Retinal pigment epithelial cell (primary cell): ENCODE measurements around the gene PAN3.

Source experiments
- DNase-seq: peaks from one replicate; pipeline ENCODE4 v3.0.0-alpha.2; 2010; ENCODE audit warnings: low read depth
- H3K4me3 ChIP-seq: 2 replicates; pipeline ENCODE4 v1.5.1; 2011; ENCODE audit warnings: mild to moderate bottlenecking, low read length, control low read depth, moderate library complexity
- TF ChIP-seq, protein P1 (sequence below): conservative IDR thresholded peaks from 2 replicates; pipeline ENCODE4 v1.5.1; 2011; ENCODE audit warnings: low read depth, low read length, control low read depth, inconsistent platforms

The PAN3 gene

DNA sequence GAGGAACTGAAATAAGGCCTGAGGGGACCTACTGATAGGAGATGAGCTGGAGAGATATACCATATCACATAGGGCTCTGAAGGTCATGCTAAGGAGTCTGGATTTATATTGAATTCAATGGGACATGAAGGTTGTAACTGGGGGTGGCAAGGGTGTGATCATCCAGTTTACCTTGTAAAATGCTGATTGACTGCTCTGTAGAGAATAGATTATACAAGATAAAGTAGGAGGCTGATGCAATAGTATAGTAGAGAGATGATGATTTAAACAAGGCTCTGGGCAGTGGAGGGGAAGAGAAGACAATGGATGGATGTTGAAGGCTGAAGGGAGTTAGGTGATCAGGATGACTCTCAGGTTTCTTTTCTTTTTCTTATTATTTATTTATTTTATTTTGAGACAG, 18.0 kb upstream of the PAN3 start:
- TF ChIP-seq, protein P1, sequence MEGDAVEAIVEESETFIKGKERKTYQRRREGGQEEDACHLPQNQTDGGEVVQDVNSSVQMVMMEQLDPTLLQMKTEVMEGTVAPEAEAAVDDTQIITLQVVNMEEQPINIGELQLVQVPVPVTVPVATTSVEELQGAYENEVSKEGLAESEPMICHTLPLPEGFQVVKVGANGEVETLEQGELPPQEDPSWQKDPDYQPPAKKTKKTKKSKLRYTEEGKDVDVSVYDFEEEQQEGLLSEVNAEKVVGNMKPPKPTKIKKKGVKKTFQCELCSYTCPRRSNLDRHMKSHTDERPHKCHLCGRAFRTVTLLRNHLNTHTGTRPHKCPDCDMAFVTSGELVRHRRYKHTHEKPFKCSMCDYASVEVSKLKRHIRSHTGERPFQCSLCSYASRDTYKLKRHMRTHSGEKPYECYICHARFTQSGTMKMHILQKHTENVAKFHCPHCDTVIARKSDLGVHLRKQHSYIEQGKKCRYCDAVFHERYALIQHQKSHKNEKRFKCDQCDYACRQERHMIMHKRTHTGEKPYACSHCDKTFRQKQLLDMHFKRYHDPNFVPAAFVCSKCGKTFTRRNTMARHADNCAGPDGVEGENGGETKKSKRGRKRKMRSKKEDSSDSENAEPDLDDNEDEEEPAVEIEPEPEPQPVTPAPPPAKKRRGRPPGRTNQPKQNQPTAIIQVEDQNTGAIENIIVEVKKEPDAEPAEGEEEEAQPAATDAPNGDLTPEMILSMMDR: no peak
- no peak overlapping the region for H3K4me3 ChIP-seq
- DNase-seq: no peak

DNA sequence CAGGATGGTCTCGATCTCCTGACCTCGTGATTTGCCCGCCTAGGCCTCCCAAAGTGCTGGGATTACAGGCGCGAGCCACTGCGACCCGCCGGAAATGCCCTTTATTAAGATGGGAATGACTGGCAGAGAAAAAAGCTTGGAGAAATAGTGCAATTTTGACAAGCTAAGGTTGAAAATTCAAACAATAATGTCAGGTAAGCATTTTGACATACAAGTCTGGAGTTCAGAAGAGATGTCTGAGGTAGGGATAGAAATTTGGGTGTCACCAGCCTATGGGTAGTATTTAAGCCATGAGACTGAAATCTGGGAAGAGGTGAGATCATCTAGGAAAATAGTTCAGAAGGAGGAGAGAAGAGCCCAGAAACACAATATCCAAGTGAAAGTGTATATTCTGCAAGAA, 17.1 kb upstream of the PAN3 start:
- DNase-seq: no peak
- TF ChIP-seq, protein P1: no peak
- no peak overlapping the region for H3K4me3 ChIP-seq

DNA sequence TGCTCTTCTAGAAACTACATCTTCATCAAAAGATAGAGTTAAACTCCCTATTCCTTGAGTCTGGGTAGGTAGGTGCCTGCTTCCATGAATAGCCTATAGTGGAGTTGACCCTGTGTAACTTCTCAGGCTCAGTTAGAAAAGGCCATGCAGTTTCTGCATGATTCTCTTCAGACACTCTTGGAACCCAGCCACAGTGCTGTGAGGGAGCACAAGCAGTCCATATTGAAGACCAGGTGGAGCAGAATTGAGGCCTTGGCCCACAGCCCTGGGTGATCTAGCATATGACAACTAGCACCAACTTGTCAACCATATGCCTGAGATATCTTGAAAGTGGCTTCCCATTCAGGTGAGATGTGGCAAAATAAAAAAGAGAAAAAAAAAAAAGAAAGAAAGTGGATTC, 10.3 kb upstream of the PAN3 start:
- TF ChIP-seq, protein P1: no peak
- DNase-seq: no peak
- no peak overlapping the region for H3K4me3 ChIP-seq

DNA sequence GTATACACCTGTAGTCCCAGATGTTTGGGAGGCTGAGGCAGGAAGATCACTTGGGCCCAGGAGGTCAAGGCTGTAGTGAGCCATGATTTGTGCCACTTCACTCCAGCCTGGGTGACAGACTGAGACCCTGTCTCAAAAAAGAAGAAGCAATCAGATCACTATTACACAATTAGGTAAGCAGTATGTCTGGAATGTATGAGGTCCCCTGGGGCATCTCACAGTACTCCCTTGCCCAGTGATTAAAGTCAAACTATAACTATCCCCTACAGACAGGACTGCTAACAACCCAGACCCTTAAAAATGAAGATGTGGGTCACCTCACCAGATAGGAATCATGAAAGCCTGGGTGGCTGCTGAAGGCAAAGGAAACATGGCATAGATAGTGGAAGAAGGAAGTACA, 9.4 kb upstream of the PAN3 start:
- TF ChIP-seq, protein P1: no peak
- H3K4me3 ChIP-seq: no peak overlapping the region
- no peak for DNase-seq

DNA sequence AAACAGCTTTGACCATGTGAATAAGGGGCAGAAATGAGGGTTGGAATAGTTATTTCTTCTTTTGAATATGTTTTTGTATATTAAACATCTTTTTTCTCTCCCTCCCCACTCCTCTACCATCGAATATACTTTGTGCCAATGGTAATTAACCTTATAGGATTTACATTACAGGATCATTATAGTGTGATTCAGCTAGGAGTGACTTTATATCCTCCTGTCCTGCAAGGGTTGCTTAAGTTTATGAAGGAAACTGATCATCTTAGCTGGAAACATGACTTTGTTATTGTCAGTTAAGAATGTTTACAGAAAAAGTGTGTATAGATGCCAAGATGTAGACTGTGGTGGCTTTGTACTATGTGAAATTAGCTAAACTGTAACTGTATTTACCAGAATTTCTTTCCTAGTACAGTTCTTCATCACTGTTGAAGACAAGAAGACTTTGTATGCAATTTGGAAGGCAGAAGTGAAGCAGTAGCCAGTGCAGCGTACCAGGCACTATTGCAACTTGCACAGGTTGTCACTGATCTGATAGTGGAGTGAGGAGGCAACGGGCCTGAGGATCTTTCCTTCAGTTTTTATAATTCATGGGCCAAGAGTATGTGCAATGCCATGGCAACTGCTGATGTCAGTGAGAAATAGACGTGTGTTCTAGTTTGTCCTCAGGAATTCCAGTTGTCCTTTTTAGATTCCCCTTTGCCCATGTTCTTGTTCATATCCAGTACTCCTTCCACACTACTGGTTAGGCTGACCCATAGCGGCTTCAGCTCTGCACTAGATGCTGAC, 8.2 kb upstream of the PAN3 start:
- DNase-seq: no peak
- no peak overlapping the region for H3K4me3 ChIP-seq
- TF ChIP-seq, protein P1: no peak

DNA sequence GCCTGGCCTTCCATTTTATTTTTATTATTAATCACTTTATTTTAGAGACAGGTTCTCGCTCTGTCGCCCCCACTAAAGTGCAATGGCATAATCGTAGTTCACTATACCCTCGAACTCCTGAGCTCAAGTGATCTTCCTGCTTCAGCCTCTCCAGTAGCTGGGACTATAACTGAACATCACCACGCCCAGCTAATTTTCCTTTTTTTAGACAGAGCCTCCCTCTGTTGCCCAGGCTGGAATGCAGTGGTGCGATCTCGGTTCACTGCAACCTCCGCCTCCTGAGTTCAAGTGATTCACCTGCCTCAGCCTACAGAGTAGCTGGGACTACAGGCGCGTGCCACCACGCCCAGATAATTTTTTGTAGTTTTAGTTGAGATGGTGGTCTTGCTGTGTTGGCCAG, 6.7 kb upstream of the PAN3 start:
- H3K4me3 ChIP-seq: no peak overlapping the region
- TF ChIP-seq, protein P1: no peak
- no peak for DNase-seq

DNA sequence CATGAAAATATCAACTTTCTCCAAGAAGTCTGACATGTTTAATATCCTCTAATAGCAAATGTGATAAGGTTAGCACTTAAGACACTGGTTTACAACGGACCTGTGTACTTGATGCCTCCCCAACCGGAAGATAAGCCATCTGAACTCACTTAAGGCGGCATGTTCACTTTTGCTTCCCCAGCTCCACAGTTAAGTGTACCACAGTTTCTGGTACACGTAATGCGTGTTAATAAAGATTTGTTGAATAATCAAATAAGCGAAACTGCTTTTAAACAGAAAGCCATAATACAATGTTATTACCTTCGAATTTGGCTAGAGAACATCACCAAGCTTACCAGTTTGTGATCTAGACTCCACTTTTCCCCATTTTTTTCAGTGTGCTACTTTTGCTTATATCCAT, 1.4 kb upstream of the PAN3 start:
- TF ChIP-seq, protein P1: no peak
- H3K4me3 ChIP-seq: peak overlapping the region; percentile 93
- DNase-seq: no peak
